Liver (tissue), 9 donors: Measurements from ENCODE around the gene SLC25A26. TPM values are rescaled to one million over a fixed set of nuclear protein-coding genes. Genes with fewer than 3 reads are reported as not detected.

Experiments
- DNase-seq: peaks from one replicate; pipeline ENCODE4 v3.0.0-alpha.2; 2017; ENCODE audit warnings: low spot score
- H3K27ac ChIP-seq, 2 donors: one replicate each; pipeline ENCODE4 v1.7.0; 2013; ENCODE audit warnings: inconsistent platforms in 2 of 2, low read length in 2 of 2, control low read depth in 1 of 2, low read depth in 1 of 2, mild to moderate bottlenecking in 1 of 2
- H3K27me3 ChIP-seq, 4 donors: one replicate each; pipeline versions ENCODE4 v1.6.1 to v1.7.0; 2013; ENCODE audit warnings: low read length in 3 of 4, inconsistent platforms in 1 of 4, mild to moderate bottlenecking in 1 of 4, moderate library complexity in 1 of 4; ENCODE audit not compliant: control insufficient read depth in 4 of 4, insufficient read depth in 4 of 4
- H3K36me3 ChIP-seq, 4 donors: one replicate each; pipeline versions ENCODE4 v1.6.1 to v1.7.0; 2013; ENCODE audit warnings: low read length in 3 of 4, mild to moderate bottlenecking in 3 of 4, low read depth in 1 of 4, moderate library complexity in 1 of 4; ENCODE audit not compliant: control insufficient read depth in 4 of 4, insufficient read depth in 3 of 4
- H3K4me1 ChIP-seq, 4 donors: one replicate each; pipeline versions ENCODE4 v1.6.1 to v1.7.0; 2013; ENCODE audit warnings: low read length in 3 of 4, mild to moderate bottlenecking in 3 of 4, moderate library complexity in 1 of 4; ENCODE audit not compliant: control insufficient read depth in 4 of 4, insufficient read depth in 4 of 4
- H3K4me3 ChIP-seq, 3 donors: one replicate each; pipeline versions ENCODE4 v1.6.1 to v1.7.0; 2013; ENCODE audit warnings: low read length in 3 of 3, control low read depth in 1 of 3, low read depth in 1 of 3, mild to moderate bottlenecking in 1 of 3
- H3K9ac ChIP-seq, 2 donors: one replicate each; pipeline ENCODE4 v1.7.0; 2013; ENCODE audit warnings: low read length in 2 of 2, mild to moderate bottlenecking in 2 of 2, moderate library complexity in 2 of 2, control low read depth in 1 of 2, low read depth in 1 of 2
- H3K9me3 ChIP-seq, 4 donors: one replicate each; pipeline versions ENCODE4 v1.6.1 to v1.7.0; 2013; ENCODE audit warnings: low read length in 3 of 4; ENCODE audit not compliant: control insufficient read depth in 4 of 4
- ATF3 ChIP-seq: IDR thresholded peaks from 2 replicates; pipeline ENCODE4 v1.6.1; 2016; ENCODE audit warnings: antibody characterized with exemption
- CTCF ChIP-seq: fragments of 150-350 bp; IDR thresholded peaks from 2 replicates; pipeline ENCODE4 v1.5.1; 2017; ENCODE audit warnings: improper control_type of control experiment, low read depth, low read length; ENCODE audit not compliant: missing input control
- EGR1 ChIP-seq, 2 donors: IDR thresholded peaks; 2 replicates each; pipeline ENCODE4 v1.6.1; 2016 to 2018; ENCODE audit warnings: antibody characterized with exemption in 2 of 2, low read depth in 2 of 2
- FOXA2 ChIP-seq: IDR thresholded peaks from 2 replicates; pipeline ENCODE4 v1.6.1; 2016; ENCODE audit warnings: antibody characterized with exemption
- GABPA ChIP-seq, 2 donors: IDR thresholded peaks in 1 of 2; conservative IDR thresholded peaks in 1 of 2; 2 replicates each; pipeline ENCODE4 v1.6.1; 2016; ENCODE audit warnings: antibody characterized with exemption in 2 of 2, mild to moderate bottlenecking in 1 of 2, moderate library complexity in 1 of 2
- HNF4A ChIP-seq, 2 donors: conservative IDR thresholded peaks; 2 replicates each; pipeline ENCODE4 v1.6.1; 2016; ENCODE audit warnings: antibody characterized with exemption in 2 of 2, mild to moderate bottlenecking in 2 of 2
- HNF4G ChIP-seq: IDR thresholded peaks from 2 replicates; pipeline ENCODE4 v1.6.1; 2016; ENCODE audit warnings: antibody characterized with exemption
- JUND ChIP-seq, 2 donors: IDR thresholded peaks; 2 replicates each; pipeline ENCODE4 v1.6.1; 2016; ENCODE audit warnings: antibody characterized with exemption in 2 of 2
- MAX ChIP-seq: IDR thresholded peaks from 2 replicates; pipeline ENCODE4 v1.6.1; 2016; ENCODE audit warnings: antibody characterized with exemption
- NR2F2 ChIP-seq: IDR thresholded peaks from 2 replicates; pipeline ENCODE4 v1.6.1; 2016; ENCODE audit warnings: antibody characterized with exemption
- RAD21 ChIP-seq, 2 donors: IDR thresholded peaks; 2 replicates each; pipeline ENCODE4 v1.6.1; 2016; ENCODE audit warnings: antibody characterized with exemption in 2 of 2, mild to moderate bottlenecking in 2 of 2
- REST ChIP-seq: IDR thresholded peaks from 2 replicates; pipeline ENCODE4 v1.6.1; 2016; ENCODE audit warnings: antibody characterized with exemption, mild to moderate bottlenecking
- SP1 ChIP-seq: IDR thresholded peaks from 2 replicates; pipeline ENCODE4 v1.6.1; 2018; ENCODE audit warnings: antibody characterized with exemption, mild to moderate bottlenecking
- TAF1 ChIP-seq: conservative IDR thresholded peaks from 2 replicates; pipeline ENCODE4 v1.6.1; 2016; ENCODE audit warnings: antibody characterized with exemption, mild to moderate bottlenecking
- YY1 ChIP-seq: IDR thresholded peaks from 2 replicates; pipeline ENCODE4 v1.6.1; 2016; ENCODE audit warnings: antibody characterized with exemption, mild to moderate bottlenecking
- ZBTB33 ChIP-seq: IDR thresholded peaks from 2 replicates; pipeline ENCODE4 v1.6.1; 2016; ENCODE audit warnings: antibody characterized with exemption
- whole genome bisulfite sequencing: extraction: QIAGEN DNeasy Blood & Tissue Kit; methylation state at CpG from one replicate; pipeline ENCODE4 v1.1.7; 2013; 5-methylcytosine and 5-hydroxymethylcytosine counted together
- polyA plus RNA-seq, 2 donors: library from polyadenylated mRNA; stranded (reverse) in 1 of 2; unstranded in 1 of 2; fragments of 200-250 nt in 1 of 2; fragments of >200 nt in 1 of 2; fragmentation: Nextera tagmentation in 1 of 2; extraction: Ambion mirVana in 1 of 2; gene quantifications; one replicate each; pipeline versions ENCODE4 v1.2.1 to v1.2.3, GENCODE V29; 2013 to 2015
- total RNA-seq, 2 donors: library from RNA; depleted of rRNA; stranded (reverse); fragments of >200 nt; gene quantifications; one replicate each; pipeline ENCODE4 v1.2.3, GENCODE V29; 2014
- donor health status: healthy.
- donor health status: healthy.
- donor health status: healthy.
- donor health status: healthy.
- donor health status: healthy.

SLC25A26 gene
- total and polyA plus RNA-seq, 4 donors, result 9.9 to 21.6 (median 12.8) TPM

- TF ChIP-seq ZBTB33, result no peak
Observed at GRCh38 chr3:66413151-66413751, 192.4 kb downstream of the SLC25A26 start (continued).

- no peaks in the 10 kb centered on the region for H3K4me1 ChIP-seq
- no peak overlapping the region for H3K27ac ChIP-seq
- peaks cover 14 to 37% (median 23%) of the 10 kb centered on the region in 4 donors for H3K36me3 ChIP-seq
Observed at GRCh38 chr3:66414846-66415245, 194.0 kb downstream of the SLC25A26 start.

More at GRCh38 chr3:66414846-66415245, 194.0 kb downstream of the SLC25A26 start:
- TF ChIP-seq RAD21 (IDR thresholded peaks at IDR 0.05) (no peak), SP1 (no peak), ZBTB33 (no peak), ATF3 (no peak), GABPA (IDR thresholded peaks at IDR 0.05 in 1 of 2, conservative IDR thresholded peaks at IDR 0.05 in 1 of 2) (no peak), HNF4A (conservative IDR thresholded peaks at IDR 0.05) (no peak), REST (no peak), CTCF (no peak), YY1 (no peak), NR2F2 (no peak), FOXA2 (no peak), TAF1 (no peak), HNF4G (no peak), EGR1 (IDR thresholded peaks at IDR 0.05; ENCODE audit: low read depth in 2 of 2) (no peak), MAX (no peak), JUND (IDR thresholded peaks at IDR 0.05) (no peak)
- Histone ChIP-seq H3K9me3 (no peaks in the 10 kb centered on the region), H3K4me3 (no peak overlapping the region), H3K9ac (no peak overlapping the region), H3K27me3 (no peaks in the 10 kb centered on the region)
- WGBS, result 97% methylated on average over 5 of the region's 5 CpGs
- DNase-seq, result no peak
